H1 (cell line): ENCODE results near the gene ARID5B. TPM values are rescaled to one million over a fixed set of nuclear protein-coding genes. Genes with fewer than 3 reads are reported as not detected.

Source experiments
- CTCF ChIA-PET: fragments of 300-600 bp; sonication (Branson Sonifier 250); formaldehyde crosslinking; loops from one replicate; lab custom pipeline; 2021; ENCODE audit not compliant: partially characterized antibody; lab: Charles Lee
- POLR2A ChIA-PET: fragments of 300-600 bp; sonication (Branson Sonifier 250); formaldehyde crosslinking; loops from one replicate; lab custom pipeline; 2021; ENCODE audit warnings: inconsistent platforms; ENCODE audit not compliant: partially characterized antibody; lab: Charles Lee
- DNase-seq, 2 experiments: peaks; one replicate each; pipeline versions ENCODE4 v3.0.0 to v3.0.0-alpha.2; 2010 to 2022; ENCODE audit warnings: low spot score in 2 of 2, low read depth in 1 of 2, mixed read lengths in 1 of 2
- FAIRE-seq: peaks from 2 replicates; lab custom pipeline; 2011; peaks lifted over from hg19 to GRCh38; lab: Jason Lieb, UNC
- H2AFZ ChIP-seq: 2 replicates; pipeline ENCODE4 v1.8.1; 2012; ENCODE audit warnings: low read length, inconsistent platforms
- H2AK5ac ChIP-seq: 2 replicates; pipeline ENCODE4 v1.6.1; 2013; ENCODE audit warnings: low read depth, low read length
- H2BK120ac ChIP-seq: replicated peaks from 2 replicates; pipeline ENCODE3; 2013; ENCODE audit warnings: low read depth, low read length, inconsistent platforms
- H2BK12ac ChIP-seq: 2 replicates; pipeline ENCODE4 v1.6.1; 2013; ENCODE audit warnings: low read depth, low read length
- H2BK15ac ChIP-seq: 2 replicates; pipeline ENCODE4 v1.6.1; 2013; ENCODE audit warnings: low read length
- H2BK20ac ChIP-seq: 2 replicates; pipeline ENCODE4 v1.6.1; 2013; ENCODE audit warnings: low read length
- H2BK5ac ChIP-seq: 2 replicates; pipeline ENCODE4 v1.6.1; 2013; ENCODE audit warnings: low read depth, low read length
- H3K14ac ChIP-seq: 2 replicates; pipeline ENCODE4 v1.6.1; 2013; ENCODE audit warnings: inconsistent platforms; ENCODE audit not compliant: insufficient read length
- H3K18ac ChIP-seq: 2 replicates; pipeline ENCODE4 v1.6.1; 2013; ENCODE audit warnings: low read length; ENCODE audit errors: extremely low read depth
- H3K23ac ChIP-seq: 2 replicates; pipeline ENCODE4 v1.6.1; 2013; ENCODE audit warnings: inconsistent platforms; ENCODE audit not compliant: insufficient read length
- H3K23me2 ChIP-seq: 2 replicates; pipeline ENCODE4 v1.6.1; 2013; ENCODE audit warnings: low read depth, low read length
- H3K27ac ChIP-seq: 2 replicates; pipeline ENCODE4 v1.6.1; 2011; ENCODE audit warnings: low read depth, low read length, inconsistent platforms
- H3K27me3 ChIP-seq, 4 experiments: replicated peaks in 1 of 4; 1 replicate in 1 of 4; 2 replicates in 3 of 4; pipeline versions ENCODE4 v1.6.1 to v1.8.1; 2011 to 2013; ENCODE audit warnings: low read length in 3 of 4, mild to moderate bottlenecking in 3 of 4, inconsistent platforms in 2 of 4, mixed read lengths in 2 of 4, moderate library complexity in 1 of 4; ENCODE audit not compliant: control insufficient read depth in 3 of 4, insufficient read depth in 3 of 4; ENCODE audit errors: extremely low read depth in 1 of 4
- H3K36me3 ChIP-seq, 4 experiments: 2 replicates each; pipeline versions ENCODE4 v1.6.1 to v1.8.1; 2011 to 2013; ENCODE audit warnings: mild to moderate bottlenecking in 4 of 4, low read length in 3 of 4, moderate library complexity in 2 of 4, control low read depth in 1 of 4, inconsistent platforms in 1 of 4; ENCODE audit not compliant: insufficient read depth in 4 of 4, control insufficient read depth in 2 of 4
- H3K4ac ChIP-seq: replicated peaks from 2 replicates; pipeline ENCODE3; 2013; ENCODE audit warnings: low read length, low read depth, mixed read lengths, inconsistent platforms; ENCODE audit not compliant: insufficient read length
- H3K4me1 ChIP-seq, 4 experiments: replicated peaks in 1 of 4; 1 replicate in 1 of 4; 2 replicates in 3 of 4; pipeline versions ENCODE4 v1.6.1 to v1.8.1; 2011 to 2013; ENCODE audit warnings: low read length in 3 of 4, inconsistent platforms in 2 of 4, mixed read lengths in 1 of 4; ENCODE audit not compliant: insufficient read depth in 4 of 4, control insufficient read depth in 3 of 4
- H3K4me2 ChIP-seq, 2 experiments: 2 replicates each; pipeline versions ENCODE4 v1.6.1 to v1.8.1; 2011 to 2013; ENCODE audit warnings: low read depth in 2 of 2, low read length in 2 of 2, control low read depth in 1 of 2, inconsistent platforms in 1 of 2, mild to moderate bottlenecking in 1 of 2; ENCODE audit not compliant: insufficient read depth in 1 of 2
- H3K4me3 ChIP-seq, 4 experiments: fragments of 200-600, 300-600 bp in 1 of 4; sonication (generic), shearing (Covaris generic), sonication (Bioruptor Twin) in 1 of 4; 2 replicates each; pipeline versions ENCODE4 v1.5.1 to v1.8.1; 2011 to 2016; ENCODE audit warnings: low read length in 4 of 4, low read depth in 3 of 4, control low read depth in 2 of 4, inconsistent platforms in 2 of 4, mild to moderate bottlenecking in 2 of 4, mixed read lengths in 1 of 4, moderate library complexity in 1 of 4; ENCODE audit not compliant: insufficient read depth in 2 of 4; ENCODE audit errors: extremely low read depth in 1 of 4
- H3K56ac ChIP-seq: replicated peaks from 2 replicates; pipeline ENCODE3; 2013; ENCODE audit warnings: low read depth, mild to moderate bottlenecking, mixed read lengths, low read length, inconsistent platforms; ENCODE audit not compliant: insufficient read length
- H3K79me1 ChIP-seq: 2 replicates; pipeline ENCODE4 v1.6.1; 2013; ENCODE audit warnings: low read depth, low read length, control low read depth
- H3K79me2 ChIP-seq, 2 experiments: 2 replicates each; pipeline versions ENCODE4 v1.6.1 to v1.8.1; 2012 to 2013; ENCODE audit warnings: low read length in 2 of 2, mild to moderate bottlenecking in 2 of 2, inconsistent platforms in 1 of 2; ENCODE audit not compliant: insufficient read depth in 2 of 2, control insufficient read depth in 1 of 2
- H3K9ac ChIP-seq, 4 experiments: replicated peaks in 1 of 4; 1 replicate in 1 of 4; 2 replicates in 3 of 4; pipeline versions ENCODE4 v1.6.1 to v1.8.1; 2011 to 2013; ENCODE audit warnings: low read depth in 3 of 4, low read length in 3 of 4, control low read depth in 2 of 4, mild to moderate bottlenecking in 2 of 4, moderate library complexity in 2 of 4, inconsistent platforms in 1 of 4; ENCODE audit errors: extremely low read depth in 1 of 4
- H3K9me3 ChIP-seq, 2 experiments: 2 replicates each; pipeline versions ENCODE4 v1.6.1 to v1.8.1; 2012 to 2013; ENCODE audit warnings: mild to moderate bottlenecking in 2 of 2, moderate library complexity in 2 of 2, control low read depth in 1 of 2, inconsistent platforms in 1 of 2, low read depth in 1 of 2, low read length in 1 of 2, mixed read lengths in 1 of 2; ENCODE audit not compliant: insufficient read depth in 2 of 2
- H4K20me1 ChIP-seq, 2 experiments: replicated peaks in 1 of 2; 2 replicates each; pipeline versions ENCODE3 to v1.8.1; 2011 to 2013; ENCODE audit warnings: inconsistent platforms in 2 of 2, low read length in 2 of 2, mild to moderate bottlenecking in 1 of 2; ENCODE audit not compliant: insufficient read depth in 2 of 2, control insufficient read depth in 1 of 2
- H4K5ac ChIP-seq: 2 replicates; pipeline ENCODE4 v1.6.1; 2013; ENCODE audit warnings: low read length, low read depth, mixed read lengths, inconsistent platforms; ENCODE audit not compliant: insufficient read length
- H4K8ac ChIP-seq: 2 replicates; pipeline ENCODE4 v1.8.0; 2013; ENCODE audit warnings: mild to moderate bottlenecking, moderate library complexity, low read length, inconsistent platforms; ENCODE audit not compliant: insufficient read depth; ENCODE audit errors: extremely low read depth
- H4K91ac ChIP-seq: replicated peaks from 2 replicates; pipeline ENCODE3; 2013; ENCODE audit warnings: low read length, mixed read lengths, inconsistent platforms; ENCODE audit not compliant: insufficient read length
- ASH2L ChIP-seq: fragments of 200-600, 300-600 bp; sonication (generic); IDR thresholded peaks from one replicate; pipeline ENCODE4 v1.7.1; 2017; ENCODE audit warnings: low read length
- CHD1 ChIP-seq: IDR thresholded peaks from 2 replicates; pipeline ENCODE4 v1.6.1; 2012; ENCODE audit warnings: low read depth, low read length, improper control_type of control experiment
- CREB1 ChIP-seq: IDR thresholded peaks from 2 replicates; pipeline ENCODE4 v1.6.1; 2012; ENCODE audit warnings: inconsistent platforms
- CTCF ChIP-seq, 3 experiments: IDR thresholded peaks; 1 replicate in 2 of 3; 2 replicates in 1 of 3; pipeline versions ENCODE4 v1.5.1 to v1.6.1; 2011; ENCODE audit warnings: low read length in 3 of 3, mild to moderate bottlenecking in 3 of 3, inconsistent platforms in 2 of 3, low read depth in 1 of 3, moderate library complexity in 1 of 3; ENCODE audit not compliant: insufficient read depth in 1 of 3; ENCODE audit errors: control extremely low read depth in 1 of 3
- EZH2 ChIP-seq: fragments of 200-600 bp; sonication (generic); IDR thresholded peaks from 2 replicates; pipeline ENCODE4 v1.7.1; 2012; ENCODE audit warnings: low read depth, mild to moderate bottlenecking, moderate library complexity, low read length, inconsistent platforms; ENCODE audit not compliant: severe bottlenecking
- FOSL1 ChIP-seq: IDR thresholded peaks from 2 replicates; pipeline ENCODE4 v1.6.1; 2011; ENCODE audit warnings: mild to moderate bottlenecking, low read depth, low read length, moderate library complexity; ENCODE audit not compliant: insufficient read depth
- GTF2F1 ChIP-seq: IDR thresholded peaks from 2 replicates; pipeline ENCODE4 v1.6.1; 2012; ENCODE audit warnings: low read depth, low read length, improper control_type of control experiment, borderline replicate concordance
- POLR2AphosphoS5 ChIP-seq: IDR thresholded peaks from 2 replicates; pipeline ENCODE4 v1.6.1; 2011; ENCODE audit warnings: low read depth, low read length
- SIRT6 ChIP-seq: IDR thresholded peaks from one replicate; pipeline ENCODE4 v1.7.1; 2012; ENCODE audit warnings: low read length, inconsistent platforms
- SIX5 ChIP-seq: IDR thresholded peaks from 2 replicates; pipeline ENCODE4 v1.6.1; 2011; ENCODE audit warnings: mild to moderate bottlenecking, low read depth, low read length
- WGBS, 2 experiments: shearing (Covaris generic) in 1 of 2; methylation state at CpG; one replicate each; pipeline versions ENCODE4 v1.1.6 to v1.1.7; 2013 to 2015; ENCODE audit warnings: low lambda C conversion rate in 2 of 2, mixed read lengths in 2 of 2, inconsistent platforms in 1 of 2, low coverage in 1 of 2, missing lambda C conversion rate in 1 of 2; ENCODE audit not compliant: insufficient replicate concordance in 2 of 2, insufficient coverage in 1 of 2, insufficient read length in 1 of 2; ENCODE audit errors: extremely low coverage in 1 of 2, missing lambda C conversion rate in 1 of 2; 5-methylcytosine and 5-hydroxymethylcytosine counted together
- polyA plus RNA-seq, 7 experiments: library from polyadenylated mRNA; depleted of rRNA in 3 of 7; stranded (reverse) in 5 of 7; unstranded in 2 of 7; fragments of >200 nt in 5 of 7; fragments of 200-250 nt in 2 of 7; gene quantifications; 1 replicate in 5 of 7; 2 replicates in 1 of 7; 4 replicates in 1 of 7; pipeline versions ENCODE4 v1.2.1 to v1.2.3, GENCODE V29; 2011 to 2013; ENCODE audit warnings: missing spikeins in 2 of 7, mixed read lengths in 2 of 7
- total RNA-seq: library from RNA; stranded (reverse); fragmentation: NEBNext Ultra II Directional; extraction: Animal tissue kit (Norgen Biotek cat#: 25700); gene quantifications from 2 replicates; pipeline ENCODE4 v1.2.1, GENCODE V29; 2021

Gene ARID5B
- total and polyA plus RNA-seq, 2 of the 8 experiments (the other 6 are each of a cell fraction or from before 2014, with no cell fraction given), result 0.21 to 1.1 TPM

GRCh38 chr10:61931620-61932332, 30.3 kb downstream of the ARID5B start:
- H4K91ac ChIP-seq, result no peak overlapping the region
- no peaks in the 10 kb centered on the region for H3K23me2 ChIP-seq
- FAIRE-seq (no peak), DNase-seq (no peak)
- POLR2A ChIA-PET, result no interaction called here
- no peak overlapping the region for H2BK15ac ChIP-seq
- H3K56ac ChIP-seq, result no peak overlapping the region
- H2BK5ac ChIP-seq, result no peak overlapping the region
- H3K23ac ChIP-seq, result no peak overlapping the region
- no peaks in the 10 kb centered on the region for H3K79me1 ChIP-seq
- no peak overlapping the region for H3K4ac ChIP-seq
- no peaks in the 10 kb centered on the region for H3K36me3 ChIP-seq
- no peak overlapping the region for H4K5ac ChIP-seq
- H4K20me1 ChIP-seq, result no peaks in the 10 kb centered on the region
- TF ChIP-seq CHD1, result no peak
- no peak for TF ChIP-seq SIX5
- no peak for TF ChIP-seq FOSL1
- no peak for TF ChIP-seq EZH2
- no peak for TF ChIP-seq CREB1
- TF ChIP-seq SIRT6, result no peak
- TF ChIP-seq CTCF (IDR thresholded peaks at IDR 0.05; ENCODE audit: control extremely low read depth in 1 of 3, insufficient read depth in 1 of 3, low read depth in 1 of 3, low read length in 3 of 3), result no peak
- no peak for TF ChIP-seq POLR2AphosphoS5
- TF ChIP-seq ASH2L, result no peak
- TF ChIP-seq GTF2F1, result no peak
- H3K27ac ChIP-seq, result no peak overlapping the region
- no peaks in the 10 kb centered on the region for H3K9me3 ChIP-seq
- no peak overlapping the region for H2BK12ac ChIP-seq
- CTCF ChIA-PET, result no interaction called here
- no peak overlapping the region for H3K9ac ChIP-seq
- no peak overlapping the region for H4K8ac ChIP-seq
- no peaks in the 10 kb centered on the region for H3K4me1 ChIP-seq
- no peak overlapping the region for H3K4me3 ChIP-seq
- H3K27me3 ChIP-seq, result no peaks in the 10 kb centered on the region
- H3K18ac ChIP-seq, result no peak overlapping the region
- no peak overlapping the region for H3K14ac ChIP-seq
- H2AK5ac ChIP-seq, result no peak overlapping the region
- WGBS, 2 experiments, result 96% methylated on average over 6 of the region's 6 CpGs; no CpG with 5 or more reads in 1 of the 2 experiments
- H2BK120ac ChIP-seq, result no peak overlapping the region
- H3K4me2 ChIP-seq, result no peak overlapping the region
- H3K79me2 ChIP-seq, result no peaks in the 10 kb centered on the region
- no peak overlapping the region for H2AFZ ChIP-seq
- H2BK20ac ChIP-seq, result no peak overlapping the region
